ENCODE results near the gene FARP1.

GRCh38 chr13:98246538-98247172 is 103.8 kb downstream of the FARP1 start:
- TF ChIP-seq POLR2AphosphoS5 (IDR thresholded peaks at IDR 0.05): no peak
- TF ChIP-seq, protein P1, sequence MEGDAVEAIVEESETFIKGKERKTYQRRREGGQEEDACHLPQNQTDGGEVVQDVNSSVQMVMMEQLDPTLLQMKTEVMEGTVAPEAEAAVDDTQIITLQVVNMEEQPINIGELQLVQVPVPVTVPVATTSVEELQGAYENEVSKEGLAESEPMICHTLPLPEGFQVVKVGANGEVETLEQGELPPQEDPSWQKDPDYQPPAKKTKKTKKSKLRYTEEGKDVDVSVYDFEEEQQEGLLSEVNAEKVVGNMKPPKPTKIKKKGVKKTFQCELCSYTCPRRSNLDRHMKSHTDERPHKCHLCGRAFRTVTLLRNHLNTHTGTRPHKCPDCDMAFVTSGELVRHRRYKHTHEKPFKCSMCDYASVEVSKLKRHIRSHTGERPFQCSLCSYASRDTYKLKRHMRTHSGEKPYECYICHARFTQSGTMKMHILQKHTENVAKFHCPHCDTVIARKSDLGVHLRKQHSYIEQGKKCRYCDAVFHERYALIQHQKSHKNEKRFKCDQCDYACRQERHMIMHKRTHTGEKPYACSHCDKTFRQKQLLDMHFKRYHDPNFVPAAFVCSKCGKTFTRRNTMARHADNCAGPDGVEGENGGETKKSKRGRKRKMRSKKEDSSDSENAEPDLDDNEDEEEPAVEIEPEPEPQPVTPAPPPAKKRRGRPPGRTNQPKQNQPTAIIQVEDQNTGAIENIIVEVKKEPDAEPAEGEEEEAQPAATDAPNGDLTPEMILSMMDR (IDR thresholded peaks at IDR 0.05): no peak
- no peak for TF ChIP-seq POLR2A (IDR thresholded peaks at IDR 0.05)

All from suprapubic skin (tissue), 4 donors.